Astrocyte (in vitro differentiated cells and primary cell): ENCODE results near the gene PKMYT1. TPM values are rescaled to one million over a fixed set of nuclear protein-coding genes. Genes with fewer than 3 reads are reported as not detected.
A peak's percentile ranks its signal among the peaks of the same experiment; 100 is the strongest.

Experiments
- DNase-seq: peaks from one replicate; pipeline ENCODE4 v3.0.0-alpha.2; 2010; ENCODE audit warnings: low read depth
- FAIRE-seq: peaks from 2 replicates; lab custom pipeline; 2011; peaks lifted over from hg19 to GRCh38; lab: Jason Lieb, UNC
- H2AFZ ChIP-seq: 2 replicates; pipeline ENCODE4 v1.6.0; 2012; ENCODE audit warnings: low read depth, low read length, inconsistent platforms
- H3K27ac ChIP-seq: 2 replicates; pipeline ENCODE4 v1.5.1; 2011; ENCODE audit warnings: low read depth, low read length, inconsistent platforms
- H3K27me3 ChIP-seq: 2 replicates; pipeline ENCODE4 v1.6.0; 2011; ENCODE audit warnings: low read length, inconsistent platforms; ENCODE audit not compliant: insufficient read depth
- H3K36me3 ChIP-seq: 2 replicates; pipeline ENCODE4 v1.5.1; 2011; ENCODE audit warnings: low read length, inconsistent platforms; ENCODE audit not compliant: insufficient read depth
- H3K4me1 ChIP-seq: 2 replicates; pipeline ENCODE4 v1.5.1; 2011; ENCODE audit warnings: low read length, inconsistent platforms; ENCODE audit not compliant: insufficient read depth
- H3K4me2 ChIP-seq: 2 replicates; pipeline ENCODE4 v1.6.0; 2012; ENCODE audit warnings: low read length, inconsistent platforms
- H3K4me3 ChIP-seq: 2 replicates; pipeline ENCODE4 v1.5.1; 2011; ENCODE audit warnings: low read depth, mild to moderate bottlenecking, low read length, inconsistent platforms; ENCODE audit not compliant: insufficient read depth
- H3K79me2 ChIP-seq: 2 replicates; pipeline ENCODE4 v1.6.0; 2012; ENCODE audit warnings: mild to moderate bottlenecking, low read length, inconsistent platforms; ENCODE audit not compliant: insufficient read depth
- H3K9ac ChIP-seq: 2 replicates; pipeline ENCODE4 v1.6.0; 2012; ENCODE audit warnings: mild to moderate bottlenecking, low read length, inconsistent platforms
- H3K9me3 ChIP-seq: 2 replicates; pipeline ENCODE4 v1.5.1; 2012; ENCODE audit warnings: low read depth, mild to moderate bottlenecking, low read length, inconsistent platforms; ENCODE audit not compliant: insufficient read depth
- H4K20me1 ChIP-seq: 2 replicates; pipeline ENCODE4 v1.6.0; 2012; ENCODE audit warnings: low read length, inconsistent platforms; ENCODE audit not compliant: insufficient read depth
- H3K27ac Mint-ChIP-seq: one replicate; pipeline ENCODE4 v1.8.0; 2021; ENCODE audit warnings: mild to moderate bottlenecking, mixed read lengths; ENCODE audit not compliant: unreplicated experiment
- H3K27me3 Mint-ChIP-seq: one replicate; pipeline ENCODE4 v1.8.0; 2021; ENCODE audit warnings: low read depth, mixed read lengths; ENCODE audit not compliant: unreplicated experiment
- H3K36me3 Mint-ChIP-seq: one replicate; pipeline ENCODE4 v1.8.0; 2021; ENCODE audit warnings: low read depth, mixed read lengths; ENCODE audit not compliant: unreplicated experiment
- H3K4me1 Mint-ChIP-seq: one replicate; pipeline ENCODE4 v1.8.0; 2021; ENCODE audit warnings: low read depth, mixed read lengths; ENCODE audit not compliant: unreplicated experiment
- H3K4me3 Mint-ChIP-seq: one replicate; pipeline ENCODE4 v1.8.0; 2021; ENCODE audit warnings: mild to moderate bottlenecking, moderate library complexity, mixed read lengths; ENCODE audit not compliant: unreplicated experiment
- H3K9me3 Mint-ChIP-seq: one replicate; pipeline ENCODE4 v1.8.0; 2021; ENCODE audit warnings: mild to moderate bottlenecking, mixed read lengths; ENCODE audit not compliant: unreplicated experiment
- CTCF ChIP-seq: IDR thresholded peaks from 2 replicates; pipeline ENCODE4 v1.5.1; 2011; ENCODE audit warnings: low read depth, mild to moderate bottlenecking, inconsistent platforms, low read length, moderate library complexity; ENCODE audit not compliant: insufficient read depth
- EZH2 ChIP-seq: IDR thresholded peaks from 2 replicates; pipeline ENCODE4 v1.6.1; 2012; ENCODE audit warnings: mild to moderate bottlenecking, low read length, inconsistent platforms; ENCODE audit not compliant: insufficient read depth
- total RNA-seq: library from RNA; stranded (reverse); gene quantifications from 2 replicates; pipeline ENCODE4 v1.2.1, GENCODE V29; 2021

The PKMYT1 gene
- total RNA-seq, 1 donor from 2014 or later: 3.9 TPM

GRCh38 chr16:3012246-3012645 lies 32.0 kb upstream of the PKMYT1 start:
- FAIRE-seq (no peak), DNase-seq (no peak)
- H3K4me3 Mint-ChIP-seq: no peak overlapping the region
- H3K4me3 ChIP-seq: no peak overlapping the region
- H3K4me1 ChIP-seq: peaks cover 22% of the 10 kb centered on the region
- TF ChIP-seq EZH2: peak; percentile 80
- no peak for TF ChIP-seq CTCF
- no peaks in the 10 kb centered on the region for H3K9me3 ChIP-seq
- H3K36me3 Mint-ChIP-seq: peaks cover 3% of the 10 kb centered on the region
- no peaks in the 10 kb centered on the region for H3K27me3 Mint-ChIP-seq
- H3K27ac Mint-ChIP-seq: no peak overlapping the region
- H3K79me2 ChIP-seq: no peaks in the 10 kb centered on the region
- H3K9me3 Mint-ChIP-seq: no peaks in the 10 kb centered on the region
- no peak overlapping the region for H3K27ac ChIP-seq
- H3K4me1 Mint-ChIP-seq: peaks cover 24% of the 10 kb centered on the region
- no peaks in the 10 kb centered on the region for H3K36me3 ChIP-seq
- no peak overlapping the region for H3K4me2 ChIP-seq
- H3K9ac ChIP-seq: no peak overlapping the region
- peaks cover 5% of the 10 kb centered on the region for H4K20me1 ChIP-seq
- peaks cover 40% of the 10 kb centered on the region for H3K27me3 ChIP-seq
- no peak overlapping the region for H2AFZ ChIP-seq

- no peak overlapping the region for H3K4me3 ChIP-seq
- H2AFZ ChIP-seq: no peak overlapping the region
- no peak overlapping the region for H3K4me2 ChIP-seq
- Mint-ChIP-seq H3K4me3 (no peak overlapping the region), H3K27ac (no peak overlapping the region), H3K4me1 (peaks cover 19% of the 10 kb centered on the region), H3K36me3 (peaks cover 3% of the 10 kb centered on the region), H3K27me3 (peaks cover 2% of the 10 kb centered on the region), H3K9me3 (no peaks in the 10 kb centered on the region)
- DNase-seq: no peak
- no peak for FAIRE-seq
- H3K27me3 ChIP-seq: peaks cover 47% of the 10 kb centered on the region
- H3K4me1 ChIP-seq: peaks cover 22% of the 10 kb centered on the region
- H3K79me2 ChIP-seq: no peaks in the 10 kb centered on the region
- peaks cover 5% of the 10 kb centered on the region for H4K20me1 ChIP-seq
- H3K36me3 ChIP-seq: no peaks in the 10 kb centered on the region
- TF ChIP-seq CTCF (no peak), EZH2 (no peak)
- H3K27ac ChIP-seq: no peak overlapping the region
- H3K9me3 ChIP-seq: no peaks in the 10 kb centered on the region
- H3K9ac ChIP-seq: no peak overlapping the region
Observed at GRCh38 chr16:3010510-3010909, 30.3 kb upstream of the PKMYT1 start.

GRCh38 chr16:3009568-3010390 lies 29.5 kb upstream of the PKMYT1 start:
- no peaks in the 10 kb centered on the region for H3K9me3 ChIP-seq
- TF ChIP-seq EZH2 (no peak), CTCF (no peak)
- H3K27ac ChIP-seq: no peak overlapping the region
- H3K27ac Mint-ChIP-seq: peak overlapping the region; percentile 18
- peaks cover 50% of the 10 kb centered on the region for H3K27me3 ChIP-seq
- no peaks in the 10 kb centered on the region for H3K36me3 ChIP-seq
- H3K36me3 Mint-ChIP-seq: no peaks in the 10 kb centered on the region
- H3K79me2 ChIP-seq: no peaks in the 10 kb centered on the region
- peaks cover 17% of the 10 kb centered on the region for H3K4me1 Mint-ChIP-seq
- H3K9me3 Mint-ChIP-seq: no peaks in the 10 kb centered on the region
- H3K4me1 ChIP-seq: peaks cover 22% of the 10 kb centered on the region
- peak overlapping the region; percentile 41 for H3K4me2 ChIP-seq
- no peak overlapping the region for H3K4me3 ChIP-seq
- no peak for DNase-seq
- FAIRE-seq: no peak
- H3K9ac ChIP-seq: no peak overlapping the region
- H3K4me3 Mint-ChIP-seq: peak overlapping the region; percentile 34
- H3K27me3 Mint-ChIP-seq: peaks cover 2% of the 10 kb centered on the region
- H2AFZ ChIP-seq: peak overlapping the region; percentile 18
- peaks cover 5% of the 10 kb centered on the region for H4K20me1 ChIP-seq
